WTC11 (cell line): ENCODE results near the gene RHOBTB1. TPM values are rescaled to one million over a fixed set of nuclear protein-coding genes. Genes with fewer than 3 reads are reported as not detected.

Experiments used
- ATAC-seq: fragments of 200-7000 bp; cut with Tn5 transposase; 2 replicates; pipeline ENCODE4 v1.10.0; 2021; ENCODE audit warnings: mild to moderate bottlenecking, moderate library complexity
- CTCF ChIA-PET: fragments of 300-600 bp; sonication (Branson Sonifier 250); formaldehyde crosslinking; loops from one replicate; lab custom pipeline; 2021; ENCODE audit warnings: antibody characterized with exemption; lab: Charles Lee
- POLR2A ChIA-PET: fragments of 350-600 bp; sonication (Branson Sonifier 250); formaldehyde crosslinking; loops from one replicate; lab custom pipeline; 2021; ENCODE audit warnings: antibody characterized with exemption; lab: Charles Lee
- DNase-seq: peaks from one replicate; pipeline ENCODE4 v3.0.0; 2021; ENCODE audit warnings: low spot score
- H3K27ac Mint-ChIP-seq: 2 replicates; pipeline ENCODE4 v1.8.0; 2021; ENCODE audit warnings: mixed read lengths
- H3K27me3 Mint-ChIP-seq: 2 replicates; pipeline ENCODE4 v1.8.0; 2021; ENCODE audit warnings: low read depth, mild to moderate bottlenecking, moderate library complexity, mixed read lengths
- H3K36me3 Mint-ChIP-seq: 2 replicates; pipeline ENCODE4 v1.8.0; 2021; ENCODE audit warnings: mixed read lengths
- H3K4me1 Mint-ChIP-seq: 2 replicates; pipeline ENCODE4 v1.8.0; 2022; ENCODE audit warnings: mixed read lengths
- H3K4me3 Mint-ChIP-seq: 2 replicates; pipeline ENCODE4 v1.8.0; 2021; ENCODE audit warnings: mild to moderate bottlenecking, moderate library complexity, mixed read lengths
- H3K9me3 Mint-ChIP-seq: 2 replicates; pipeline ENCODE4 v1.8.0; 2021; ENCODE audit warnings: mixed read lengths
- AFF4 ChIP-seq: sonication (generic); formaldehyde crosslinking; IDR thresholded peaks from 2 replicates; pipeline ENCODE4 v1.8.1; 2023; ENCODE audit warnings: mild to moderate bottlenecking, missing genetic modification reagents, borderline replicate concordance
- ATF2 ChIP-seq: sonication (generic); formaldehyde crosslinking; IDR thresholded peaks from 2 replicates; pipeline ENCODE4 v1.8.1; 2022; ENCODE audit warnings: low read depth, missing genetic modification reagents, borderline replicate concordance
- E2F4 ChIP-seq: sonication (generic); formaldehyde crosslinking; IDR thresholded peaks from 2 replicates; pipeline ENCODE4 v1.8.1; 2022; ENCODE audit warnings: low read depth, mild to moderate bottlenecking, moderate library complexity, missing genetic modification reagents, borderline replicate concordance
- EMX1 ChIP-seq: fragments of 250-450 bp; sonication (Bioruptor Pico); IDR thresholded peaks from 2 replicates; pipeline ENCODE4 v1.8.0; 2021; ENCODE audit warnings: mild to moderate bottlenecking
- ESRRA ChIP-seq: sonication (generic); formaldehyde crosslinking; IDR thresholded peaks from 2 replicates; pipeline ENCODE4 v1.8.1; 2022; ENCODE audit warnings: mild to moderate bottlenecking, missing genetic modification reagents, borderline replicate concordance
- FOXP4 ChIP-seq: sonication (generic); formaldehyde crosslinking; IDR thresholded peaks from 2 replicates; pipeline ENCODE4 v1.8.0; 2022; ENCODE audit warnings: mild to moderate bottlenecking, missing genetic modification reagents
- GRHL2 ChIP-seq: fragments of 250-450 bp; sonication (Bioruptor Pico); IDR thresholded peaks from 2 replicates; pipeline ENCODE4 v1.8.0; 2022; ENCODE audit warnings: mild to moderate bottlenecking, moderate library complexity; ENCODE audit not compliant: insufficient replicate concordance, severe bottlenecking
- IRF2 ChIP-seq: sonication (generic); formaldehyde crosslinking; IDR thresholded peaks from 2 replicates; pipeline ENCODE4 v1.8.0; 2022; ENCODE audit warnings: low read depth, missing genetic modification reagents, borderline replicate concordance
- KAT7 ChIP-seq: sonication (generic); formaldehyde crosslinking; IDR thresholded peaks from 2 replicates; pipeline ENCODE4 v1.8.1; 2023; ENCODE audit warnings: missing genetic modification reagents, mild to moderate bottlenecking, borderline replicate concordance
- NR3C1 ChIP-seq: sonication (generic); formaldehyde crosslinking; conservative IDR thresholded peaks from 2 replicates; pipeline ENCODE4 v1.8.1; 2023; ENCODE audit warnings: low read depth, mild to moderate bottlenecking, missing genetic modification reagents
- PRDM15 ChIP-seq: sonication (generic); formaldehyde crosslinking; IDR thresholded peaks from 2 replicates; pipeline ENCODE4 v1.8.0; 2022; ENCODE audit warnings: missing genetic modification reagents
- SMAD4 ChIP-seq: sonication (generic); formaldehyde crosslinking; IDR thresholded peaks from 2 replicates; pipeline ENCODE4 v1.8.0; 2022; ENCODE audit warnings: mild to moderate bottlenecking, missing genetic modification reagents
- SOX15 ChIP-seq: fragments of 250-450 bp; sonication (Bioruptor Pico); IDR thresholded peaks from 2 replicates; pipeline ENCODE4 v1.9.0; 2021; ENCODE audit warnings: mild to moderate bottlenecking
- TCF7 ChIP-seq: sonication (generic); formaldehyde crosslinking; IDR thresholded peaks from 2 replicates; pipeline ENCODE4 v1.8.0; 2022; ENCODE audit warnings: mild to moderate bottlenecking, low read depth, missing genetic modification reagents, moderate library complexity
- ZBTB21 ChIP-seq: sonication (generic); formaldehyde crosslinking; IDR thresholded peaks from 2 replicates; pipeline ENCODE4 v1.8.1; 2023; ENCODE audit warnings: mild to moderate bottlenecking, missing genetic modification reagents, borderline replicate concordance
- ZNF263 ChIP-seq: sonication (generic); formaldehyde crosslinking; IDR thresholded peaks from 2 replicates; pipeline ENCODE4 v1.8.1; 2022; ENCODE audit warnings: low read depth, mild to moderate bottlenecking, moderate library complexity, missing genetic modification reagents
- total RNA-seq: library from RNA; stranded (reverse); gene quantifications from 3 replicates; pipeline ENCODE4 v1.2.3, GENCODE V29; 2021
- TF ChIP-seq, protein P1 (sequence below): sonication (generic); formaldehyde crosslinking; IDR thresholded peaks from 2 replicates; pipeline ENCODE4 v1.8.0; 2023; ENCODE audit warnings: missing genetic modification reagents
- TF ChIP-seq, protein P2 (sequence below): sonication (generic); formaldehyde crosslinking; IDR thresholded peaks from 2 replicates; pipeline ENCODE4 v1.8.1; 2023; ENCODE audit warnings: mild to moderate bottlenecking, missing genetic modification reagents
- TF ChIP-seq, protein P3 (sequence below): fragments of 250-450 bp; sonication (Bioruptor Pico); conservative IDR thresholded peaks from 2 replicates; pipeline ENCODE4 v1.9.0; 2021; ENCODE audit warnings: mild to moderate bottlenecking

The RHOBTB1 gene
- total RNA-seq, 1 experiment from 2014 or later: 6.9 TPM

GRCh38 chr10:60899266-60899665, 44.7 kb downstream of the RHOBTB1 start:
- no peaks in the 10 kb centered on the region for H3K9me3 Mint-ChIP-seq
- no peaks in the 10 kb centered on the region for H3K36me3 Mint-ChIP-seq
- no peak for ATAC-seq
- DNase-seq: no peak
- TF ChIP-seq SMAD4 (no peak), ATF2 (no peak), E2F4 (CRISPR knock-in tag) (no peak), AFF4 (CRISPR knock-in tag) (no peak), TCF7 (CRISPR knock-in tag) (no peak), KAT7 (CRISPR knock-in tag) (no peak), NR3C1 (CRISPR knock-in tag) (no peak), PRDM15 (no peak), ZNF263 (CRISPR knock-in tag) (no peak), EMX1 (CRISPR knock-in tag) (no peak), GRHL2 (CRISPR knock-in tag) (no peak), ZBTB21 (CRISPR knock-in tag) (no peak), ESRRA (CRISPR knock-in tag) (no peak), FOXP4 (CRISPR knock-in tag) (no peak), IRF2 (no peak), SOX15 (CRISPR knock-in tag) (no peak)
- TF ChIP-seq, protein P1, sequence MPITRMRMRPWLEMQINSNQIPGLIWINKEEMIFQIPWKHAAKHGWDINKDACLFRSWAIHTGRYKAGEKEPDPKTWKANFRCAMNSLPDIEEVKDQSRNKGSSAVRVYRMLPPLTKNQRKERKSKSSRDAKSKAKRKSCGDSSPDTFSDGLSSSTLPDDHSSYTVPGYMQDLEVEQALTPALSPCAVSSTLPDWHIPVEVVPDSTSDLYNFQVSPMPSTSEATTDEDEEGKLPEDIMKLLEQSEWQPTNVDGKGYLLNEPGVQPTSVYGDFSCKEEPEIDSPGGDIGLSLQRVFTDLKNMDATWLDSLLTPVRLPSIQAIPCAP (CRISPR knock-in tag): no peak
- TF ChIP-seq, protein P2, sequence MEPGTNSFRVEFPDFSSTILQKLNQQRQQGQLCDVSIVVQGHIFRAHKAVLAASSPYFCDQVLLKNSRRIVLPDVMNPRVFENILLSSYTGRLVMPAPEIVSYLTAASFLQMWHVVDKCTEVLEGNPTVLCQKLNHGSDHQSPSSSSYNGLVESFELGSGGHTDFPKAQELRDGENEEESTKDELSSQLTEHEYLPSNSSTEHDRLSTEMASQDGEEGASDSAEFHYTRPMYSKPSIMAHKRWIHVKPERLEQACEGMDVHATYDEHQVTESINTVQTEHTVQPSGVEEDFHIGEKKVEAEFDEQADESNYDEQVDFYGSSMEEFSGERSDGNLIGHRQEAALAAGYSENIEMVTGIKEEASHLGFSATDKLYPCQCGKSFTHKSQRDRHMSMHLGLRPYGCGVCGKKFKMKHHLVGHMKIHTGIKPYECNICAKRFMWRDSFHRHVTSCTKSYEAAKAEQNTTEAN: no peak
- TF ChIP-seq, protein P3, sequence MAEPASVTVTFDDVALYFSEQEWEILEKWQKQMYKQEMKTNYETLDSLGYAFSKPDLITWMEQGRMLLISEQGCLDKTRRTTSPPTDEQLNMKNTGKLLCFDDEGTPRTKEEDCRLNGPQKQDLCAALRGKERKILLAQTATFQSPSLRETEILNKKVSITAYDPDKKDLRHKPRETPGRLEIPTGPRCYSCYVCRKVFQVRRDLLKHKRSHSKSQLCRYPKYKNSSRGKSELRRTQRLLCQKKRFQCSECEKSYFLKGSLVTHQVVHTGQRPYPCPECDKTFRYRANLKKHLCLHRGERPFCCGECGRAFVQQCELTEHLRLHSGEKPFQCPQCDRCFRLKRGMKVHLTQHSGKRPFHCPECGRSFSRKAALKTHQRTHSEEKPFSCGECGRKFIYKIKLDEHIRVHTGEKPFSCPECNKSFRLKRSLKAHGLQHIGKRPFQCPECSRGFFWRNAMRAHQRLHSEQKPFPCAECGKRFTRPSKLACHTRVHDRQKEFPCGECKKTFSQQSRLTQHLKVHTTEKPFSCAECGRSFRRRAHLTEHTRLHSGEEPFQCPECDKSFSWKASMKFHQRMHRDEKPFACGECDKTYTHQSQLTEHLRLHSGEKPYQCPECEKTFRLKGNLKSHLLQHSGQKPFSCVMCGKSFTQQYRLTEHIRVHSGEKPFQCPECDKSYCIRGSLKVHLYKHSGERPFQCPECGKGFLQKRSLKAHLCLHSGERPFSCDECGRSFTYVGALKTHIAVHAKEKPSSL (CRISPR knock-in tag): no peak
- ChIA-PET CTCF (no interaction called here), POLR2A (no interaction called here)
- no peaks in the 10 kb centered on the region for H3K4me1 Mint-ChIP-seq
- H3K27ac Mint-ChIP-seq: no peak overlapping the region
- H3K4me3 Mint-ChIP-seq: no peak overlapping the region
- H3K27me3 Mint-ChIP-seq: no peaks in the 10 kb centered on the region
